ENCODE results near the gene USP9Y. TPM values are rescaled to one million over a fixed set of nuclear protein-coding genes. Genes with fewer than 3 reads are reported as not detected.

USP9Y gene
- total RNA-seq, 1 experiment from 2014 or later, result not detected

GRCh38 chrY:12715376-12715775, 14.3 kb downstream of the USP9Y start:
- intact Hi-C loops (cut with micrococcal nuclease; ENCODE audit: unreplicated experiment), result no loop called here
- DNase-seq (ENCODE audit: low spot score), result no peak
- ChIA-PET CTCF (no interaction called here), POLR2A (ENCODE audit: low non-redundant PET) (no interaction called here)
- TF ChIP-seq, protein P1, sequence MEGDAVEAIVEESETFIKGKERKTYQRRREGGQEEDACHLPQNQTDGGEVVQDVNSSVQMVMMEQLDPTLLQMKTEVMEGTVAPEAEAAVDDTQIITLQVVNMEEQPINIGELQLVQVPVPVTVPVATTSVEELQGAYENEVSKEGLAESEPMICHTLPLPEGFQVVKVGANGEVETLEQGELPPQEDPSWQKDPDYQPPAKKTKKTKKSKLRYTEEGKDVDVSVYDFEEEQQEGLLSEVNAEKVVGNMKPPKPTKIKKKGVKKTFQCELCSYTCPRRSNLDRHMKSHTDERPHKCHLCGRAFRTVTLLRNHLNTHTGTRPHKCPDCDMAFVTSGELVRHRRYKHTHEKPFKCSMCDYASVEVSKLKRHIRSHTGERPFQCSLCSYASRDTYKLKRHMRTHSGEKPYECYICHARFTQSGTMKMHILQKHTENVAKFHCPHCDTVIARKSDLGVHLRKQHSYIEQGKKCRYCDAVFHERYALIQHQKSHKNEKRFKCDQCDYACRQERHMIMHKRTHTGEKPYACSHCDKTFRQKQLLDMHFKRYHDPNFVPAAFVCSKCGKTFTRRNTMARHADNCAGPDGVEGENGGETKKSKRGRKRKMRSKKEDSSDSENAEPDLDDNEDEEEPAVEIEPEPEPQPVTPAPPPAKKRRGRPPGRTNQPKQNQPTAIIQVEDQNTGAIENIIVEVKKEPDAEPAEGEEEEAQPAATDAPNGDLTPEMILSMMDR (conservative IDR thresholded peaks at IDR 0.05; ENCODE audit: low read depth, low read length), result no peak
- TF ChIP-seq EZH2 (IDR thresholded peaks at IDR 0.05; ENCODE audit: borderline replicate concordance, low read depth, low read length, poor library complexity, severe bottlenecking), result no peak
- H3K4me1 ChIP-seq (ENCODE audit: insufficient read depth, low read length, poor library complexity, severe bottlenecking), result no peaks in the 10 kb centered on the region
- H3K4me3 ChIP-seq (ENCODE audit: low read depth, low read length, poor library complexity, severe bottlenecking), result no peak overlapping the region
- H3K27ac ChIP-seq (ENCODE audit: low read depth, low read length, poor library complexity, severe bottlenecking), result no peak overlapping the region
- no TSS peak for BruUV-seq (replicated peaks)
- H3K36me3 ChIP-seq (ENCODE audit: insufficient read depth, low read length, poor library complexity, severe bottlenecking), result no peaks in the 10 kb centered on the region
- H3K9me3 ChIP-seq (ENCODE audit: low read depth, low read length, poor library complexity, severe bottlenecking), result no peaks in the 10 kb centered on the region
- no peaks in the 10 kb centered on the region for H3K27me3 ChIP-seq (replicated peaks; ENCODE audit: insufficient read depth, low read depth, low read length, poor library complexity)

- CTCF ChIA-PET, result no interaction called here
- H3K4me3 ChIP-seq (ENCODE audit: low read depth, low read length, poor library complexity, severe bottlenecking), result no peak overlapping the region
- TF ChIP-seq, protein P1 (conservative IDR thresholded peaks at IDR 0.05; ENCODE audit: low read depth, low read length), result no peak
- no peak for TF ChIP-seq EZH2 (IDR thresholded peaks at IDR 0.05; ENCODE audit: borderline replicate concordance, low read depth, low read length, poor library complexity, severe bottlenecking)
- no peaks in the 10 kb centered on the region for H3K9me3 ChIP-seq (ENCODE audit: low read depth, low read length, poor library complexity, severe bottlenecking)
- H3K27ac ChIP-seq (ENCODE audit: low read depth, low read length, poor library complexity, severe bottlenecking), result no peak overlapping the region
- DNase-seq (ENCODE audit: low spot score), result no peak
- intact Hi-C loops (cut with micrococcal nuclease; ENCODE audit: unreplicated experiment), result no loop called here
- no peaks in the 10 kb centered on the region for H3K27me3 ChIP-seq (replicated peaks; ENCODE audit: insufficient read depth, low read depth, low read length, poor library complexity)
- H3K36me3 ChIP-seq (ENCODE audit: insufficient read depth, low read length, poor library complexity, severe bottlenecking), result no peaks in the 10 kb centered on the region
- no TSS peak for BruUV-seq (replicated peaks)
- POLR2A ChIA-PET (ENCODE audit: low non-redundant PET), result no interaction called here
- no peaks in the 10 kb centered on the region for H3K4me1 ChIP-seq (ENCODE audit: insufficient read depth, low read length, poor library complexity, severe bottlenecking)
Measured at GRCh38 chrY:12729746-12730145, 28.7 kb downstream of the USP9Y start.

GRCh38 chrY:12733625-12734024, 32.6 kb downstream of the USP9Y start:
- Histone ChIP-seq H3K36me3 (ENCODE audit: insufficient read depth, low read length, poor library complexity, severe bottlenecking) (no peaks in the 10 kb centered on the region), H3K9me3 (ENCODE audit: low read depth, low read length, poor library complexity, severe bottlenecking) (no peaks in the 10 kb centered on the region), H3K27ac (ENCODE audit: low read depth, low read length, poor library complexity, severe bottlenecking) (no peak overlapping the region), H3K4me1 (ENCODE audit: insufficient read depth, low read length, poor library complexity, severe bottlenecking) (no peaks in the 10 kb centered on the region), H3K27me3 (replicated peaks; ENCODE audit: insufficient read depth, low read depth, low read length, poor library complexity) (no peaks in the 10 kb centered on the region), H3K4me3 (ENCODE audit: low read depth, low read length, poor library complexity, severe bottlenecking) (no peak overlapping the region)
- no TSS peak for BruUV-seq (replicated peaks)
- TF ChIP-seq, protein P1 (conservative IDR thresholded peaks at IDR 0.05; ENCODE audit: low read depth, low read length), result no peak
- no peak for TF ChIP-seq EZH2 (IDR thresholded peaks at IDR 0.05; ENCODE audit: borderline replicate concordance, low read depth, low read length, poor library complexity, severe bottlenecking)
- DNase-seq (ENCODE audit: low spot score), result no peak
- intact Hi-C loops (cut with micrococcal nuclease; ENCODE audit: unreplicated experiment), result no loop called here
- ChIA-PET CTCF (no interaction called here), POLR2A (ENCODE audit: low non-redundant PET) (no interaction called here)
